ENCODE results near the gene SLC25A14. TPM values are rescaled to one million over a fixed set of nuclear protein-coding genes. Genes with fewer than 3 reads are reported as not detected.

The SLC25A14 gene
- total and polyA plus RNA-seq, 2 experiments from 2014 or later, result 8.3 to 14.9 TPM

GRCh38 chrX:130376077-130376476 is 36.4 kb downstream of the SLC25A14 start:
- no peaks in the 10 kb centered on the region for H3K4me1 ChIP-seq (ENCODE audit: insufficient read depth)
- no peak overlapping the region for H3K4me2 ChIP-seq
- H3F3A ChIP-seq (replicated peaks; ENCODE audit: low read depth), result no peaks in the 10 kb centered on the region
- H3K9me2 ChIP-seq (ENCODE audit: insufficient read depth), result no peaks in the 10 kb centered on the region
- H2AFZ ChIP-seq, result no peak overlapping the region
- no peaks in the 10 kb centered on the region for H4K20me1 ChIP-seq (replicated peaks; ENCODE audit: insufficient read depth)
- no peak for ATAC-seq
- H3K9me3 Mint-ChIP-seq, result no peaks in the 10 kb centered on the region
- no peaks in the 10 kb centered on the region for H3K4me1 Mint-ChIP-seq
- no peaks in the 10 kb centered on the region for H3K79me2 ChIP-seq (replicated peaks; ENCODE audit: insufficient read depth)
- no peaks in the 10 kb centered on the region for H3K36me3 ChIP-seq (ENCODE audit: insufficient read depth)
- TF ChIP-seq CREB1 (CRISPR knock-in tag; IDR thresholded peaks at IDR 0.05; ENCODE audit: low read depth), result no peak
- TF ChIP-seq STAT1 (IDR thresholded peaks at IDR 0.05; ENCODE audit: unreplicated experiment), result no peak
- TF ChIP-seq EZH2phosphoT487 (IDR thresholded peaks at IDR 0.05; ENCODE audit: unreplicated experiment), result no peak
- TF ChIP-seq JUNB (IDR thresholded peaks at IDR 0.05; ENCODE audit: unreplicated experiment), result no peak
- no peak for TF ChIP-seq ETS1 (IDR thresholded peaks at IDR 0.05)
- no peak for TF ChIP-seq NANOG (IDR thresholded peaks at IDR 0.05; ENCODE audit: borderline replicate concordance)
- TF ChIP-seq ZNF462 (CRISPR knock-in tag; IDR thresholded peaks at IDR 0.05), result no peak
- no peak for TF ChIP-seq ZNF331 (CRISPR knock-in tag; IDR thresholded peaks at IDR 0.05; ENCODE audit: low read depth)
- TF ChIP-seq EZH2 (IDR thresholded peaks at IDR 0.05; ENCODE audit: low read depth, unreplicated experiment), result no peak
- no peak for TF ChIP-seq ZNF114 (CRISPR knock-in tag; IDR thresholded peaks at IDR 0.05)
- no peak for TF ChIP-seq POLR2AphosphoS5 (IDR thresholded peaks at IDR 0.05; ENCODE audit: low read depth)
- TF ChIP-seq REST (IDR thresholded peaks at IDR 0.05; ENCODE audit: unreplicated experiment), result no peak
- no peak for TF ChIP-seq CTCF (conservative IDR thresholded peaks at IDR 0.05; ENCODE audit: low read depth in 2 of 2)
- H3K36me3 Mint-ChIP-seq (ENCODE audit: low read depth), result no peaks in the 10 kb centered on the region; the same call in 2 of the 3 replicates
- no peaks in the 10 kb centered on the region for H3K27me3 ChIP-seq (ENCODE audit: insufficient read depth)
- no peak overlapping the region for H3K4me3 Mint-ChIP-seq
- no peak overlapping the region for H3K27ac ChIP-seq (ENCODE audit: low read depth)
- H3K27me3 Mint-ChIP-seq (ENCODE audit: insufficient read depth, low read depth, poor library complexity), result no peaks in the 10 kb centered on the region
- no peak overlapping the region for H3K27ac Mint-ChIP-seq
- no peak overlapping the region for H3K4me3 ChIP-seq
- DNase-seq (ENCODE audit: low spot score), result no peak

Measured in GM23338 (cell line).